Measurements from ENCODE around the gene DCST2. TPM values are rescaled to one million over a fixed set of nuclear protein-coding genes. Genes with fewer than 3 reads are reported as not detected.

The DCST2 gene
- total and polyA plus RNA-seq, 9 of the 15 experiments (the other 6 are each of a cell fraction or from before 2014, with no cell fraction given), result 0.09 to 0.49 (median 0.11) TPM; not detected in 3

GRCh38 chr1:155017041-155017945 is 16.3 kb downstream of the DCST2 start (continued):
- TF ChIP-seq TRIM25 (IDR thresholded peaks at IDR 0.05; ENCODE audit: borderline replicate concordance), result no peak
- TF ChIP-seq, protein P1, sequence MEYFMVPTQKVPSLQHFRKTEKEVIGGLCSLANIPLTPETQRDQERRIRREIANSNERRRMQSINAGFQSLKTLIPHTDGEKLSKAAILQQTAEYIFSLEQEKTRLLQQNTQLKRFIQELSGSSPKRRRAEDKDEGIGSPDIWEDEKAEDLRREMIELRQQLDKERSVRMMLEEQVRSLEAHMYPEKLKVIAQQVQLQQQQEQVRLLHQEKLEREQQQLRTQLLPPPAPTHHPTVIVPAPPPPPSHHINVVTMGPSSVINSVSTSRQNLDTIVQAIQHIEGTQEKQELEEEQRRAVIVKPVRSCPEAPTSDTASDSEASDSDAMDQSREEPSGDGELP (CRISPR knock-in tag; IDR thresholded peaks at IDR 0.05; ENCODE audit: borderline replicate concordance), result peak; percentile 96
- TF ChIP-seq GABPA (tag; conservative IDR thresholded peaks at IDR 0.05; ENCODE audit: low read depth), result peak; percentile 42; the same call in 1 of the 2 replicates
- no peak for TF ChIP-seq IFI16 (CRISPR knock-in tag; IDR thresholded peaks at IDR 0.05)
- TF ChIP-seq ZBTB26 (CRISPR knock-in tag; IDR thresholded peaks at IDR 0.05), result peak; percentile 11; the same call in 1 of the 2 replicates
- peak; percentile 99 for TF ChIP-seq FIP1L1 (IDR thresholded peaks at IDR 0.05; ENCODE audit: low read depth, low read length, poor library complexity, severe bottlenecking)
- TF ChIP-seq ZNF444 (CRISPR knock-in tag; IDR thresholded peaks at IDR 0.05), result no peak
- peak; percentile 84 for TF ChIP-seq NR2C2 (CRISPR knock-in tag; IDR thresholded peaks at IDR 0.05)
- peak; percentile 72 for TF ChIP-seq NR2C2 (tag; IDR thresholded peaks at IDR 0.05)
- TF ChIP-seq TAF7 (tag; IDR thresholded peaks at IDR 0.05), result no peak
- TF ChIP-seq KAT7 (CRISPR knock-in tag; IDR thresholded peaks at IDR 0.05; ENCODE audit: borderline replicate concordance), result peak; percentile 97; the same call in 1 of the 2 replicates
- TF ChIP-seq ZNF561 (CRISPR knock-in tag; conservative IDR thresholded peaks at IDR 0.05), result 0 out of 2 replicates have a peak, but pooled peaks have one; percentile 30
- TF ChIP-seq, protein P2, sequence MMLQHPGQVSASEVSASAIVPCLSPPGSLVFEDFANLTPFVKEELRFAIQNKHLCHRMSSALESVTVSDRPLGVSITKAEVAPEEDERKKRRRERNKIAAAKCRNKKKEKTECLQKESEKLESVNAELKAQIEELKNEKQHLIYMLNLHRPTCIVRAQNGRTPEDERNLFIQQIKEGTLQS (IDR thresholded peaks at IDR 0.05), result peak; percentile 68
- TF ChIP-seq, protein P2 (CRISPR knock-in tag; conservative IDR thresholded peaks at IDR 0.05), result 0 out of 2 replicates have a peak, but pooled peaks have one; percentile 58
- TF ChIP-seq SMC3 (conservative IDR thresholded peaks at IDR 0.05; ENCODE audit: insufficient read depth, low read depth, low read length), result peak; percentile 92
- no peak for TF ChIP-seq MCM5 (IDR thresholded peaks at IDR 0.05; ENCODE audit: low read depth)
- TF ChIP-seq, protein P3, sequence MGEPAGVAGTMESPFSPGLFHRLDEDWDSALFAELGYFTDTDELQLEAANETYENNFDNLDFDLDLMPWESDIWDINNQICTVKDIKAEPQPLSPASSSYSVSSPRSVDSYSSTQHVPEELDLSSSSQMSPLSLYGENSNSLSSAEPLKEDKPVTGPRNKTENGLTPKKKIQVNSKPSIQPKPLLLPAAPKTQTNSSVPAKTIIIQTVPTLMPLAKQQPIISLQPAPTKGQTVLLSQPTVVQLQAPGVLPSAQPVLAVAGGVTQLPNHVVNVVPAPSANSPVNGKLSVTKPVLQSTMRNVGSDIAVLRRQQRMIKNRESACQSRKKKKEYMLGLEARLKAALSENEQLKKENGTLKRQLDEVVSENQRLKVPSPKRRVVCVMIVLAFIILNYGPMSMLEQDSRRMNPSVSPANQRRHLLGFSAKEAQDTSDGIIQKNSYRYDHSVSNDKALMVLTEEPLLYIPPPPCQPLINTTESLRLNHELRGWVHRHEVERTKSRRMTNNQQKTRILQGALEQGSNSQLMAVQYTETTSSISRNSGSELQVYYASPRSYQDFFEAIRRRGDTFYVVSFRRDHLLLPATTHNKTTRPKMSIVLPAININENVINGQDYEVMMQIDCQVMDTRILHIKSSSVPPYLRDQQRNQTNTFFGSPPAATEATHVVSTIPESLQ (CRISPR knock-in tag; IDR thresholded peaks at IDR 0.05), result no peak
- TF ChIP-seq NRF1 (conservative IDR thresholded peaks at IDR 0.05 in 1 of 2, IDR thresholded peaks at IDR 0.05 in 1 of 2), result peak; percentile 65 to 75

Measured in K562 (cell line).